T-helper 1 cell (primary cell): ENCODE measurements around the gene MACROH2A1.

Source experiments
- DNase-seq, 5 donors: peaks; one replicate each; pipeline ENCODE4 v3.0.0-alpha.2; 2012 to 2020

The MACROH2A1 gene

DNA sequence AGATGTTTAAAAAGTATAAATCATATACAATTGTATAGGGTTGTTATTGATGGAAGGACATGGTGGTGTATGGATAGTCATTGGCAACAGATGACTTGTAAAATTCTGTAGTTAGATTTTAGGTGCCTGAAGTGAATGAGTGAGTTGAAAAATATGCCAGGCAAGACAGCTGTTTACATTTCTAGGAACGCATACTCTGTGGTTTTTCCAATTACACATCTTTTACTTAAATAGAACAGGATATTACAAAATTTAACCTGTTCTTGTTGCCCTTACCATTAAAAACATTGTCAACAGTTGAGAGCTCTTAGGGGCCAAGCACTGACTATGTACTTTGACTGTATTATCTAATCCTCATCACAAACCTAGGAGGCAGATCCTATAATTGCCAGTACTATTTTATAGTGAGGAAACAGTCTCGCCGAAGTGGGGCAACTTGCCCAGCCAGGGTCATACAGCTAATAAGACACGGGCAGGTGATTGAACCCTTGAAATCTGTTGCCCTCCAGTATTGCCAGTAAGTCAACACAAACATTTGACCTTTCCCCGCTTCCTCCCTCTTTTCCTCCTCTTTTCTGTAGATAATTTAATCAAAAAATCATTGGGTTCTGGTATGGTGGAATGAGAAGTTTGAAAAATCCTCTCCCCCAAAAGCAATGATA lies 88.6 kb downstream of the MACROH2A1 start:
- peak in 1 of 5 donors; percentile 80 for DNase-seq

DNA sequence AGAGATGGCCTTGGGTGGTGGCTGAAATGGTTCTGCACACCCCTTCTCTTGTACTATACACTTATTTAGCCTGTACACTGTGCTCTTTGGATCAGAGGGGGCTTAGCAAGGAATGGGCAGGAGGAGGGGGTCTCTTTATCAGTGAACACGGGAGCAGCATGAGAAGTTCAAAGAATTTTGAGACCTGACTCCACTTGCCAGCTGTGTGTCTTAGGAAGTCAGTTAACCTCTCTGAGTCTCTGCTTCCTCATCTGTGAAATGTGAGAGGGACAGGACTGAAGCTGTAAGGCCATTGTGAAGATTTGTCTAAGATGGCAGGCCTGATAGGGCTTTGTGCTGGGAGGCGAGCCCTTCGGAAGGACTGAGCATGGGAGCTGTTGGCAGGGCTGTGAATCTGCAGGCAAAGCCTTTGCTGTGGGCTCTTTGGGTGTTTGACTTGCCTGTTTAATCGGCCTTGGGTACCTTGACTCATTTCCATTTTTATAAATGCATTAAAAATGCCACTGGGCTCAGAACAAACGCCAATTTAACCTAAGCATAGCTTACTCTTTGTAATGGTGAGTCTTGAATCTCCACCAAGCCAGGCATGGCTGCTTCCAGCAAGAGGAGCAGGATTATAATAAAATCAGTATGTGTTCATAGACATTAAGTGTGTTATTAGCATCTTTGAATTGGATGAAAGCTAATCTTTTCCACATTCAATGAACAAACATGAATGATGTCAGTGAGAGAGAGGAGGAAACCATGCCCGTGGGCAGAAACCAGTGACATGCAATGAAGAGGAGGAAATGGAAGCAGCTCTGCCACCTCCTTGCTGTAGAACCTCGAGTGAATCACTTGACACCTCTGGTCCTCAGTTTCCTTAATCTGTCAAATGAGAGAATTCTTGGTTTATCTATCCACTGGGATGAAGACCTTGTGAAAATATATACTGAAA lies 89.4 kb downstream of the MACROH2A1 start:
- peak in 1 of 5 donors; percentile 53 for DNase-seq

DNA sequence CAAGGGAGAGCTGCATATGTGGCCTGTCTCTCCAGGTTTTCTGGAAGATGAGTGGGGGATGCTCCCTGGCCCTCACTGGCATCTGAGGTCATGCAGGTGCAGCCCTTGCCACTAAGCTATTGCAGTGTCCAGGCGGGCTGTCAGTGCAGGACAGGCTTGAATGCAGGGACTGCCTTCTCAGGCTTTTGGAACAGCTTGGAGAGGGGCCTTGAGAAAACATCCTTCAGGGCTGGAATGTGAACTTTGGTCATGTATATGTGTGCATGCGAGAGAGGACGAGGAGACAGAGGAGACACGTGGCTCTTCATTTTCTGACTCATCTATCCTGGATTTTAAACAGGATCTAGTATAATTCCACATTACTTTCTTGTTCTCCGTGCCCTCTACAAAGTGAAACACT lies 90.3 kb downstream of the MACROH2A1 start:
- no peak for DNase-seq

DNA sequence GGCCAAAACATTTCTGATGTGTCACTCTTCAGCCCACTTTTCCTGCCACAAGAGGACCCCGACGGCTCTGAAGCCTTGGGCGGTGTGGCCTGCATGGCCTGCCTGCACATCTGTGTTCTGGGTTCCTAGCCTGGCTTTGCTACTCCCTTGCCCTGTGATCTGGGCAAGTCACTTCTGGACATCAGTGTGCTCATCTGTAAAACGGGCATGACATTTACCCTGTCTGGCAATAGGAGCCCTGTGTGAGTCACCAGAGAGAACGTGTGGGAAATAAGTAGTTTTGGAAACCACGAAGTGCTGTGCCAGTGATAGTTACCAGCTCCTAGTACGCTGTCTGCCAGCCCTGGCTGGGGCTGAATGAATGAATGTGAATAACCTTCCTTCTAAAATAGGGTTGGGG lies 90.8 kb downstream of the MACROH2A1 start:
- peak in 1 of 5 donors; percentile 40 for DNase-seq

DNA sequence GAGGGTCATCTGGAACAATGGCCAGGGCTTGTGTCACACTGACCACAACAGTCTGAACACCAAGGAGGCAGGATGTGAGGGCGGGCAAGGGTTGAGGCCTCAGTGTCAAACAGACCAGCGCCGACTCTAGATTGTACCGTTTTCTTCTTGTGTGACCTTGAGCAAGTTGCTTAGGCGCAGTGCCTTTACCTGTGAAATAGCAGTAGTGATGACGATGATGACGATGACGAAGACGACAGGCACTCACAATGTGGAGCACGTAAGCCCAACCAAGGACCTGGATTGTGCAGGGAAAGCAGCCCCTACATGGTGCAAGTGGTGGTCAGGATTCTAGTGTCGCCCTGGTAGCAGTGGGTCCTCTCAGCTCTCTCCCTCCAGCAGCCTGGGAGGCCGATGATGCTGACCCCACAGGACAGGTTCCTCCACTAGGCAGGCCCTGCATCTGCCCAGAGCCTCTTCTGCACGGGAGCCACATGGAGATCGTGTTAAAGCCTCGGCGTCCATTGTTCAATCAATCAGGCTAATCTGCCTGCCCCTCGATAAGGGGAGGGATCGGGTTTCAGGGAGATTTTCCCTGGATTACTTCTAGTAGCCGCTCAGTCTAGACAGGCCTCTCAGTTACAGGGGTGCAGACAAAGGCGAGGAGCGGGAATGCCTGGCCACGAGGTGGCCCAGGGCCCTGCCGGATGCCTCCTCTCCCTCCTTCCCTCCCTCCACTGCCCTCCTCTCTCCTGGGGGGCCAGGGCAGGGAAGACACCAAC lies 91.7 kb downstream of the MACROH2A1 start:
- DNase-seq = no peak

DNA sequence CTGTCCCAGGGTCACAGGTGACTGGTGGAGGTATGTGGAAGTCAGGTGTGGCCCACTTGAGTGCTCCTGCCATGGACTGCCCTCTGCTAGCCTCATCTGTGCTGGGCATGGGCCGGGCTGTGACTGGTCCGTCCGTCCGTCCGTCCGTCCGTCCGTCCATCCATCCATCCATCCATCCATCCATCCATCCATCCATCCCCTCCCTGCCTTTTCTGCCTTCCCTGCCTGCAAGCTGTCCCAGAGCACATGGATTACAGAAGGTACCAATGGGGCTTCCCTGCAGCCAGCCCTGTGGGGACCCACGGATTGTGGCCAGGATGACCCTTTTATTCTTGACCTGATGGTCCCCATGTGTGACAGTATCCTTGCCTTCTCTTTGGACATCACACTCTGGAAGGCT lies 92.5 kb downstream of the MACROH2A1 start:
- no peak for DNase-seq

DNA sequence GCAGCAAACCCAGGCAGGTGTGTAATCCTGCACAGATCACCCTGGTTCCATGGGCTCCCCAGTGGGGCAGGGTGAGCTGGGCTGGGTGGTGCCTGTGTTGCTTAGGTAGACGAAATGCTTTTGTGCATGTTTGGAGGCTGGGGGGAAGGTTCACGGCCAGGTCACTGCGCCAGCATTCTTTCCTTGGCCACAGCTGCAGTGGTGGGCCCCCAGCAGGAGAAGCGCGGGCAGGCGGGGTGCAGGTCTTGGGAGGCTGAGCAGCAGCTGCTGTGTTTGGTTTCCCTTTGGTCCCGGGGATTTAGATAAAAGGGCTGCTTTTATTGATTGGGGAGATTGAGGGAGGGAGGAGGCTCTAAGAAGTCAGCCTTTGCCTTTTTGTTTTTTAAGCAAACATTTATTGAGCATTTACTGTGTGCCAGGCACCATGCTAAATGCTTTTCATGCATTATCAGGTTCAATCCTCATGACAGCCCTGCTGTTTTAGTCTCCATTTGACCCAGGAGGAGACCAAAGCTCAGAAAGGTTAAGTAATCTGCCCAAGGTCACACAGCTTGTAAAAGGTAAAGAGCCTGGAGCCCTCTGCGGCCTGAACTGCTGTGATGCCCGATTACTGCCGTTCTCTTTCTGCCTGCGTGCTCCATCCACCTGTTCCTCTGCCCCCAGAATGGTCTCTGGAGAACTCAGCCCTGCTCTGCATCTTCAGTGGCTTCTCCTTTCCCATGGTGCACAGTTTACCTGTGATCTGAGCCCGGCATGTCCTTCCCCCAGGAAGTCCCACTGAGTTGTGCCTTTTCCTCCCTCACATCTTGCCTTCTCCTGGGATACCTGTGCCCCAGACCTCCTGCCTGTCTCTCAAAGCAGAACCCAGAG lies 94.4 kb downstream of the MACROH2A1 start:
- no peak for DNase-seq

DNA sequence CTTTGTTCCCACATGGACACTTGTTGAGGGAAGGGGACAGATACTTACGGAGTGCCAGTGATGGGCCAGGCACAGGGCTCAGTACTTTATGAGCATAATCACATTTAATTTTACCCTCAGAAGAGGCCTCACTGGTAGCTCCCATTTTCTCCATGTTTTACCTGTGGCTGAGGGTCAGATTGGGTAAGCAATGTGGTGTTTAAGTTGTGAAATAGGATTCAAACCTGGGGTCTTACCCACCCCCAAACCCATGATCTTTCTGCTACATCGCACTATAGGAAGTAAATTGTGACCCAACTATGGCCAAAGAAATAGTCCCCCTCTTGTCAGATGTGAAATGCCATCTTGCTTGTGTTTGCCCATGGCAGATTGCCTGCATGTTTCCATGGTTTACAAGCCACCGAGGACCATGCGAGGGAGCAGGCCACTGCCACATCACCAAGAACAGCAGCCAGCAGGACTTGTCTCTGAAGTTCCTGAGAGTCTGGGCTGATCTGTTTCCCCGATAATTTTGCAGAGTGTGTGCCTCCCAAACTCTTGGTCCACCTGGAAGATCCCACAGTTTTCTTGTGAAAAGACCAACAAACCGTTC lies 95.4 kb downstream of the MACROH2A1 start:
- no peak for DNase-seq

DNA sequence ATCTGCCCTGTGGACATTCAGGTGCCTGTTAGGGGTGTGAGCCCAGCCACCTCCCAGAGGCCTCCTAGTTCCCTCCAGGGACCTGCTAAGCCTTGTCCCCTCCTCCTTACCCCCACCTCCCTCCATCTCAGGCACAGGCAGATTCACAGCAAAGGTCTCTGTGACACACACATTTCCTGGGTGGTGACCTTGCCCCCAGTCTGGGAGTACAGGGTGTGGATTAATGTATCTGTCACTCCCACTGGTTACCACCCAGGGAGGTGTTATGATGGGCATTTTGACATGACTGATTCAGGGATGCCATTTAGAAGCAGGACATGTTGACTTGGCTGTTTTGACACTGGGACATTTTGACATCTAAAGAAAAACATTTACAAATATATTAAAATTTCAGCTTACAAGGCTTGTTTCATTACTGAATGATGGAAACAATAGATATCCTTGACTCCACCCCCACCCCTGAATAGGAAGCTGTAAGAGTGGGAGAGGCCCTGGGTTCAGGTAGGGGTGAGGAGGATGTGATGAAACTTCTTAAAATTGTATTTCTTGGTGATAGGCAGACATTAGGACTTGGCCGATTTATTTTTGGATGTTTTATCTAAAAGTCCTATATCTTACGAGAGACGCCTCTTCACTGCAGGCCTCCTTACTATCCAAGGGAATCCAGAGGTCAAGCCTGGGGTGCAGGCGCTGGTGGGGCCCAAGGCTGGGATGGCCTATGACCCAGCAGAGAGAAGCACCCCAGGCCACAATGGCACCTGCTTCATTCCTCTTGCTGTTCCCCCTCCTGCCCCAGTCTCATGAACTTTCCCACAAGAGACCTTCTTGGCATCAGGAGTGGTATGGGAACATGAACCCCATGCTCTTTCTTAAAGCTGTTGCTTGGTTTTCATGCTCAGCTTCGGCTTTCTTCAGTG lies 101.9 kb downstream of the MACROH2A1 start:
- no peak for DNase-seq

DNA sequence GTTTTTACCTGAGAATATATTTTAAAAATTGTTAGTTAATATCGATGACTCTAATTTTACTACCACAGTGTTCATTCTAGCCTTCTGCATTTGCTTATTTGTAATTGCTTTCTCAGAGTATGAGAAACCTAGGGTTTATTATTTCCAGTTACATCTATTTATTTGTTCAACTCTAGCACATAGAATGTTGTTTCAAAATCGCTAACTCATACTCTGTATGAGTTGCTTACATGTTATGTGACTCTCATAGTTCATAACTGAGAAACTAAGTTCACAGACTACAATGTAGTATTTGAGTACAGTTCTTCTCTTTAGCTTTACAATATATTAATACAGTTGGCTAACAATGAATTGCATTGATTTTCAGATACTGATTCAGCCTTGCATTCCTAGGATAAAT lies 103.2 kb downstream of the MACROH2A1 start:
- no peak for DNase-seq

DNA sequence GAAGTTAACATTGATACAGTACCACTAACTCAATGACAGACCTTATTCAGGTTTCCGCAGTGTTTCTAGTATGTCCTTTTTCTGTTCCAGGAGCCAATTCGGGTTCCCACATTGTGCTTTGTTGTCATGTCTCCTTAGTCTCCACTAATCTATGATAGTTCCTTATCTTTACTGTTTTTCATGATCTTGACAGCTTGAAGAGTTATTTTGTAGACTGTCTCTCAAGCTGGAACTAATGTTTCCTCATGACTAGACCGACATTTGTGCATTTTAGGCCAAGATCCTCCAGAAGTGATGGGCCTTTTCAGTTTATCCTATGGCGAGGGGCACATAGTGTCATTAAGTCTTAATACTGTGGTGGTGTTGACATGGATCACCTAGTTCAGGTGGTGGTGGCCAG lies 104.2 kb downstream of the MACROH2A1 start:
- no peak for DNase-seq

DNA sequence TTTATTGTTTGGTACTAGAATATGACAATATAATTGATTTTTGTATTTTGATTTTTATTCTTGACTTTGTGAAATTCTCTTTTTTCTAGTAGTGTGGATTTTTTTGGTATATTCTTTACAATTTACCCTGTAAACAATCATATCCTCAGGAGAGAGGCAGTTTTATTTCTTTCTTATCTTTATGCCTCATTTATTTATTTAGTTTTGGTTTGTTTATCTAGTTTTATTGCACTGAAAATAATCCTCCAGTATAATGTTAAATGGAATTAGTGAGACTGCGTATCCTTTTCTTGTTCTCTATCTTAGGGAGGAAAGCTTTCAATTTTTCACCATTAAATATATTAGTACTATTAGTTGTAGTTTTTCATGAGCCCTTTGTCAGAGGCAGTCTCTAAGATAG lies 109.4 kb downstream of the MACROH2A1 start:
- DNase-seq = no peak

DNA sequence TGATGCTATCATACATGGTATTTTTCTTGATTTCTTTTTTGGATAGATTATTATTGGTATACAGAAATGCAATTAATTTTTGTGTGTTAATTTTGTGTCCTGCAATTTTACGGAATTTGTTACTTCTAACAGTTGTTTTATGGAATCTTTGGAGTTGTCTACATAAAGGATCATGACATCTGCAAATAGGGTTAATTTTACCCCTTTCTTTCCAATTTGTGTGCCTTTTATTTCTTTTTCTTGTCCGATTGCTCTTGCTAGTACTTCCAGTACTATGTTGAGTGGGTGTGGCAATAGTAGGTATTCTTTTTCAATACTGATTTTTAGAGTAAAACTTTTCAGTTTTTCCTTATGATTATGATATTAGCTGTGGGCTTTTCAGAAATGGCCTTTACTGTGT lies 111.5 kb downstream of the MACROH2A1 start:
- no peak for DNase-seq
